ENCODE measurements around the gene PRDM7. TPM values are rescaled to one million over a fixed set of nuclear protein-coding genes. Genes with fewer than 3 reads are reported as not detected.
"Not testable (repeated sequence)": the region's sequence is repeated elsewhere in the genome, so short reads cannot be mapped to it uniquely, and the experiment has no call there.

PRDM7 gene
- total and polyA plus RNA-seq, 2 of the 8 experiments (the other 6 are each of a cell fraction or from before 2014, with no cell fraction given) = 0.02 TPM; not detected in 1

GRCh38 chr16:90094791-90095190 lies 17.7 kb upstream of the PRDM7 start:
- H2BK12ac ChIP-seq (ENCODE audit: low read depth, low read length); CTCF ChIA-PET (ENCODE audit: partially characterized antibody); H3K27me3 ChIP-seq (replicated peaks in 1 of 4; ENCODE audit: control insufficient read depth in 3 of 4, extremely low read depth in 1 of 4, insufficient read depth in 3 of 4, low read length in 3 of 4); H4K8ac ChIP-seq (ENCODE audit: extremely low read depth, insufficient read depth, low read length); H2BK120ac ChIP-seq (replicated peaks; ENCODE audit: low read depth, low read length); H3K36me3 ChIP-seq (ENCODE audit: control insufficient read depth in 2 of 4, insufficient read depth in 4 of 4, low read length in 3 of 4); H4K91ac ChIP-seq (replicated peaks; ENCODE audit: insufficient read length, low read length); H4K5ac ChIP-seq (ENCODE audit: insufficient read length, low read depth, low read length); H3K23ac ChIP-seq (ENCODE audit: insufficient read length); POLR2A ChIA-PET (ENCODE audit: partially characterized antibody); H3K4me2 ChIP-seq (ENCODE audit: insufficient read depth in 1 of 2, low read depth in 2 of 2, low read length in 2 of 2); H2AK5ac ChIP-seq (ENCODE audit: low read depth, low read length); H3K4me3 ChIP-seq (ENCODE audit: extremely low read depth in 1 of 4, insufficient read depth in 2 of 4, low read depth in 3 of 4, low read length in 4 of 4); H2AFZ ChIP-seq (ENCODE audit: low read length); H3K23me2 ChIP-seq (ENCODE audit: low read depth, low read length); H3K79me1 ChIP-seq (ENCODE audit: low read depth, low read length); H3K18ac ChIP-seq (ENCODE audit: extremely low read depth, low read length); H3K56ac ChIP-seq (replicated peaks; ENCODE audit: insufficient read length, low read depth, low read length); H3K9ac ChIP-seq (replicated peaks in 1 of 4; ENCODE audit: extremely low read depth in 1 of 4, low read depth in 3 of 4, low read length in 3 of 4); H2BK15ac ChIP-seq (ENCODE audit: low read length); H3K4ac ChIP-seq (replicated peaks; ENCODE audit: insufficient read length, low read depth, low read length); H2BK5ac ChIP-seq (ENCODE audit: low read depth, low read length); FAIRE-seq; DNase-seq (ENCODE audit: low read depth in 1 of 2, low spot score in 2 of 2); H3K14ac ChIP-seq (ENCODE audit: insufficient read length); H3K27ac ChIP-seq (ENCODE audit: low read depth, low read length); H2BK20ac ChIP-seq (ENCODE audit: low read length); H3K4me1 ChIP-seq (replicated peaks in 1 of 4; ENCODE audit: control insufficient read depth in 3 of 4, insufficient read depth in 4 of 4, low read length in 3 of 4); H3K79me2 ChIP-seq (ENCODE audit: control insufficient read depth in 1 of 2, insufficient read depth in 2 of 2, low read length in 2 of 2); H4K20me1 ChIP-seq (replicated peaks in 1 of 2; ENCODE audit: control insufficient read depth in 1 of 2, insufficient read depth in 2 of 2, low read length in 2 of 2): not testable (repeated sequence)
- WGBS, 2 experiments (ENCODE audit: extremely low coverage in 1 of 2, insufficient coverage in 1 of 2, insufficient read length in 1 of 2, insufficient replicate concordance in 2 of 2, low coverage in 1 of 2, low lambda C conversion rate in 2 of 2, missing lambda C conversion rate in 1 of 2) = 89% methylated on average over 22 of the region's 22 CpGs; no CpG with 5 or more reads in 1 of the 2 experiments
- peaks cover 0 to 16% of the 10 kb centered on the region in 2 experiments; a peak in 2 of 4 replicates for H3K9me3 ChIP-seq (ENCODE audit: insufficient read depth in 2 of 2, low read depth in 1 of 2, low read length in 1 of 2)

- peaks cover 0 to 16% of the 10 kb centered on the region in 2 experiments; a peak in 2 of 4 replicates for H3K9me3 ChIP-seq (ENCODE audit: insufficient read depth in 2 of 2, low read depth in 1 of 2, low read length in 1 of 2)
- DNase-seq (ENCODE audit: low read depth in 1 of 2, low spot score in 2 of 2); H3K4me1 ChIP-seq (replicated peaks in 1 of 4; ENCODE audit: control insufficient read depth in 3 of 4, insufficient read depth in 4 of 4, low read length in 3 of 4); H3K4me3 ChIP-seq (ENCODE audit: extremely low read depth in 1 of 4, insufficient read depth in 2 of 4, low read depth in 3 of 4, low read length in 4 of 4); H3K4me2 ChIP-seq (ENCODE audit: insufficient read depth in 1 of 2, low read depth in 2 of 2, low read length in 2 of 2); H3K79me2 ChIP-seq (ENCODE audit: control insufficient read depth in 1 of 2, insufficient read depth in 2 of 2, low read length in 2 of 2); POLR2A ChIA-PET (ENCODE audit: partially characterized antibody); H2BK15ac ChIP-seq (ENCODE audit: low read length); H2AFZ ChIP-seq (ENCODE audit: low read length); H3K9ac ChIP-seq (replicated peaks in 1 of 4; ENCODE audit: extremely low read depth in 1 of 4, low read depth in 3 of 4, low read length in 3 of 4); H3K4ac ChIP-seq (replicated peaks; ENCODE audit: insufficient read length, low read depth, low read length); H4K5ac ChIP-seq (ENCODE audit: insufficient read length, low read depth, low read length); H3K14ac ChIP-seq (ENCODE audit: insufficient read length); H2BK120ac ChIP-seq (replicated peaks; ENCODE audit: low read depth, low read length); H3K23me2 ChIP-seq (ENCODE audit: low read depth, low read length); CTCF ChIA-PET (ENCODE audit: partially characterized antibody); H3K23ac ChIP-seq (ENCODE audit: insufficient read length); H3K18ac ChIP-seq (ENCODE audit: extremely low read depth, low read length); H2AK5ac ChIP-seq (ENCODE audit: low read depth, low read length); H3K56ac ChIP-seq (replicated peaks; ENCODE audit: insufficient read length, low read depth, low read length); H3K79me1 ChIP-seq (ENCODE audit: low read depth, low read length); H4K91ac ChIP-seq (replicated peaks; ENCODE audit: insufficient read length, low read length); H3K27me3 ChIP-seq (replicated peaks in 1 of 4; ENCODE audit: control insufficient read depth in 3 of 4, extremely low read depth in 1 of 4, insufficient read depth in 3 of 4, low read length in 3 of 4); FAIRE-seq; H2BK12ac ChIP-seq (ENCODE audit: low read depth, low read length); H4K20me1 ChIP-seq (replicated peaks in 1 of 2; ENCODE audit: control insufficient read depth in 1 of 2, insufficient read depth in 2 of 2, low read length in 2 of 2); H3K27ac ChIP-seq (ENCODE audit: low read depth, low read length); H2BK5ac ChIP-seq (ENCODE audit: low read depth, low read length); H3K36me3 ChIP-seq (ENCODE audit: control insufficient read depth in 2 of 4, insufficient read depth in 4 of 4, low read length in 3 of 4); H4K8ac ChIP-seq (ENCODE audit: extremely low read depth, insufficient read depth, low read length); H2BK20ac ChIP-seq (ENCODE audit: low read length): not testable (repeated sequence)
- no CpG with 5 or more reads among the region's 35 CpGs for WGBS, 2 experiments (ENCODE audit: extremely low coverage in 1 of 2, insufficient coverage in 1 of 2, insufficient read length in 1 of 2, insufficient replicate concordance in 2 of 2, low coverage in 1 of 2, low lambda C conversion rate in 2 of 2, missing lambda C conversion rate in 1 of 2)
Observed at GRCh38 chr16:90094296-90094695, 17.2 kb upstream of the PRDM7 start.

Measured in H1 (cell line).